NCI-H524 treated with DMSO at 0.1 percent for 48 hours (cell line): ENCODE measurements around the gene RGL4.

ENCODE experiments used
- DNase-seq: peaks from one replicate; lab custom pipeline; 2025; lab: John Stamatoyannopoulos, UW

RGL4 gene

GRCh38 chr22:23744001-23744400, 53.2 kb downstream of the RGL4 start:
- no peak for DNase-seq

- DNase-seq, result no peak
These were observed 53.7 kb downstream of the RGL4 start for GRCh38 chr22:23744485-23744884.

DNA sequence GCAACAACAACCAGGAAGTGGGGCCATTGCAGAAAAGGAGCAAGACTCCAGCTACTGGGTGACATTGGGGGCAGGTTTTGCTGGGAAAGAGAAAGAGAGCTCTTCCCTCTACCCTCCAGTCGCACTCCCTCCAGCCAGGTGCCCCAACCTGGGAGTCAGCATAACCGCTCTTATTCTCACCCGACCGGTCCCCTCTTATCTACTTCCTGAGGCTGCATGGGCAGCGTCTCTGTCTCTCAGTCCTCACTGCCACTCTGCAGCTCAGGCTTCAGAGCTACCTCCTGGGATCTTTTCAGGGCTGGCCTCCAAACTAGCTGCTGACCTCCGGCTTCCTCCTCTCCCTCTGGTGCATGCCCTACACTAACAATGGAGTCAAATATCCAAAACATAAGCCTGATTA, 55.0 kb downstream of the RGL4 start:
- DNase-seq, result no peak
